NCI-H1694 treated with DMSO at 0.1 percent for 48 hours (cell line): Measurements from ENCODE around the gene TAF3.

Experiments used
- DNase-seq: peaks from one replicate; lab custom pipeline; 2025; lab: John Stamatoyannopoulos, UW

Gene TAF3

GRCh38 chr10:8057636-8058273, 239.4 kb downstream of the TAF3 start:
- no peak for DNase-seq

- DNase-seq = no peak
Observed at GRCh38 chr10:8058274-8059111, 240.2 kb downstream of the TAF3 start.

- no peak for DNase-seq
Observed at GRCh38 chr10:8059191-8059936, 241.1 kb downstream of the TAF3 start.

GRCh38 chr10:8060010-8060703, 241.9 kb downstream of the TAF3 start:
- no peak for DNase-seq

- no peak for DNase-seq
Observed at GRCh38 chr10:8060704-8061121, 242.4 kb downstream of the TAF3 start.

GRCh38 chr10:8061274-8062211, 243.2 kb downstream of the TAF3 start:
- DNase-seq = no peak

GRCh38 chr10:8063128-8063908, 245.0 kb downstream of the TAF3 start:
- DNase-seq = no peak

GRCh38 chr10:8063935-8064334, 245.6 kb downstream of the TAF3 start:
- DNase-seq = no peak

- no peak for DNase-seq
Observed at GRCh38 chr10:8064436-8064835, 246.1 kb downstream of the TAF3 start.

- DNase-seq = no peak
Observed at GRCh38 chr10:8065651-8066050, 247.3 kb downstream of the TAF3 start.

- no peak for DNase-seq
Observed at GRCh38 chr10:8066124-8066523, 247.8 kb downstream of the TAF3 start.
